PC-3 (cell line): ENCODE results near the gene PAQR3.

Experiments used
- EZH2 ChIP-seq: fragments of 300-600 bp; sonication (generic); IDR thresholded peaks from one replicate; pipeline ENCODE4 v1.6.1; 2017; ENCODE audit warnings: antibody characterized with exemption, mild to moderate bottlenecking, low read length; ENCODE audit not compliant: unreplicated experiment
- TF ChIP-seq, protein P1 (sequence below): fragments of 300-600 bp; sonication (generic); conservative IDR thresholded peaks from 2 replicates; pipeline ENCODE4 v1.5.1; 2017; ENCODE audit warnings: antibody characterized with exemption, low read depth, mild to moderate bottlenecking, low read length

DNA sequence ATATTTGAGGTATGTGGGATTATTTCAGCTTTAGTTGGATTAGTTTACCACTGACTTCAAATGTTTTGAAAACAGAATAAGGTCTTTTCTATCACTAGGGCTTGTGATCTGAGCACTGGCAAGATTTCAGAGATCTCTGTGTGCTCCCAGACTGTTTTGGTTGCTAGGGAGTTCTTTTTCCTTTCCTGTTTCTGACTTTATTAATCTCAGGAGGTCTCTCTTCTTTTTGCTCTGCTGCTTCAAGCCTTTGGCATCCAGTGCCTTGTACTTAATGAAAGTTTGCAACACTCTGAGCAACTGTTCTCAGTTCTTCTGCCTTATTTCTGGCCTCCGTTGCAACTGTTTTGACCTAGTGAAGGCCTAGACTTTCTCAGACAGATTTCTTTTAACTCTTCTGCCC lies 32.1 kb upstream of the PAQR3 start:
- TF ChIP-seq EZH2, result no peak
- TF ChIP-seq, protein P1, sequence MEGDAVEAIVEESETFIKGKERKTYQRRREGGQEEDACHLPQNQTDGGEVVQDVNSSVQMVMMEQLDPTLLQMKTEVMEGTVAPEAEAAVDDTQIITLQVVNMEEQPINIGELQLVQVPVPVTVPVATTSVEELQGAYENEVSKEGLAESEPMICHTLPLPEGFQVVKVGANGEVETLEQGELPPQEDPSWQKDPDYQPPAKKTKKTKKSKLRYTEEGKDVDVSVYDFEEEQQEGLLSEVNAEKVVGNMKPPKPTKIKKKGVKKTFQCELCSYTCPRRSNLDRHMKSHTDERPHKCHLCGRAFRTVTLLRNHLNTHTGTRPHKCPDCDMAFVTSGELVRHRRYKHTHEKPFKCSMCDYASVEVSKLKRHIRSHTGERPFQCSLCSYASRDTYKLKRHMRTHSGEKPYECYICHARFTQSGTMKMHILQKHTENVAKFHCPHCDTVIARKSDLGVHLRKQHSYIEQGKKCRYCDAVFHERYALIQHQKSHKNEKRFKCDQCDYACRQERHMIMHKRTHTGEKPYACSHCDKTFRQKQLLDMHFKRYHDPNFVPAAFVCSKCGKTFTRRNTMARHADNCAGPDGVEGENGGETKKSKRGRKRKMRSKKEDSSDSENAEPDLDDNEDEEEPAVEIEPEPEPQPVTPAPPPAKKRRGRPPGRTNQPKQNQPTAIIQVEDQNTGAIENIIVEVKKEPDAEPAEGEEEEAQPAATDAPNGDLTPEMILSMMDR, result no peak
